Femur (tissue), 1 donor: Measurements from ENCODE around the gene MRGPRG.
"Not testable (repeated sequence)": the region's sequence is repeated elsewhere in the genome, so short reads cannot be mapped to it uniquely, and the experiment has no call there.

Source experiments
- DNase-seq: peaks from one replicate; pipeline ENCODE4 v3.0.0-alpha.2; 2017

MRGPRG gene

DNA sequence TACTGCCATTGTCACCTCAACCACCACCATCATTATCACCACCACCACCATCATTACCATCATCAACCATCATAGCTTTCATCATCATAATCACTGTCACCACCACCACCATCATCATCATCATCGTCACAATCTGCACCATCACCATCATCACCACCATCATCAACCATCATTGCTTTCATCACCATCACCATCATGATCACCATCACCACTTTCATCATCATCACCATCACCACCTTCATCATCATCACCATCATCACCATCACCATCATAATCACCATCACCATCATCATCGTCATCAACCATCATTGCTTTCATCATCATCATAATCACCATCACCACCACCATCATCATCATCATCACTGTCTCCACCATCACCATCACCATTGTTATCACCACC lies 44.8 kb downstream of the MRGPRG start:
- DNase-seq, result no peak

DNA sequence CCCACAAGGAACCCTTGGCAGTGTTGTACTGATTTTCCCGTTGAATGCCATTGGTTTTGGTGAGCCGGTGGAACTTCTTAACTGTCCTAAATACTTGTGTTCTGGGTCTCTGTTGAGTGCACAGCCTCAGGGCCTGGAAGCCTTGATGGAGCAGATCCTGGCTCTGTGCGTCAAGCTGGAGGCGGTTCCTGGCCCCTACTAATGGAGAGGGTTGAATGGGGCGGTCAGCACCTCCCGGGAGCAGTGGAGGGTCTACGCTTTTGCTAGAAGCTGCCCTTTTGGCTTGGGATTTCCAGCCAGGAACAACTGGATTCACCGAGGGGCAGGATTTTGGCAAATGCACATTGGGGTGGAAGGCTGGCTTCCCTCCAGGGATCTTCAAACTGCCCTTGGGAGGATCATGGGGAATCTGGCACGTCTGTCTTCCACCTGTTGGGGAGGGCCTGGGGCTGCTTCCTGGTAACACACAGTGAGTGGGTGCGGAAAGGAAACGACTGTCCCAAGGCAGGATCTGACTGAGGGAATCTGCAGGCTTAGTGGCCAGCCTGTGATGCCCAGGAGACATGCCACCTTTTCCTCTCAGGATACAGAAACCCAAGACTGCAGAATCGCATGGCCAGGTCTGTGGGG lies 46.6 kb downstream of the MRGPRG start:
- DNase-seq, result no peak

DNA sequence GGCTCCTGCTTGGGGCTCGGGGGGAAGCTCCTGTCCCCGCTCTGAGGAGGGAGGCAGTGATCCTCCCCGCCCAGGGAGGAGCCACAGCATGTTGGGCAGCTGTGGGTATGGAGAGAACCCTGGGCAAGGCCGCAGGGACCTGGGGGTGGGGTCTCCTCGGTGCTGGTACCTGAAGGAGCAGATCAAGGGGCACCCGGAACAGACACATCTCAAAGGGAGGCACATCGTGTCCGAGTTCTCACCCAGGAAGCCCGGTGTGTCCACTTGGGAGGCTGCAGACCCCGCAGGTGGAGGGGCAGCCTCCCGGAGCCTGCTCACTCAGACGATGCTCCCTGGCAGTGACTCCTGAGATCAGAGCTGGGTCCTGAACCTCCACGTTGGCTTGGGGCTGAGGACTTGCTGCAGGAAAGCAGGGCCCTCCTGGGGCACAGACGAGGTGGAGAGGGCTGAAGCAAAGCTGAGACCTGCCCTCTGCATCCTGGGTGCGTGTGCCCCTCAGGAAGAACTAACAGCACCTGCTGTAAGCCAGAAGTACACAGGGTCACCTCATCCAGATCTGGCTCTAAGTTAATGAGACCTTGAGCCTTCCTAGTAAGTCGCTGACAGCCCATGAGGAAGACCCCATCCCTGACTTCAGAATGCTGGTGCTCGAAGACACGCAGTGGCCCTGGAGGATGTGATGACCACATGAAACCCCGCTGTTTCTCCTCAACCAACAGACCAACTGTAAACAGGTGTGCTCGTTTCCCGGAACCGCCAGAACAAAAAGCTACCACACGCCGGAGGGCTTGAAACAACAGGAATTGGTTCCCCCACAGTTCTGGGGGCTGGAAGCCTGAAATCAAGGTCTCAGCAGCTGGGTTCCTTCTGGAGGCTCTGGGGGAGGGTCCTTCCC lies 47.6 kb downstream of the MRGPRG start:
- DNase-seq, result no peak

DNA sequence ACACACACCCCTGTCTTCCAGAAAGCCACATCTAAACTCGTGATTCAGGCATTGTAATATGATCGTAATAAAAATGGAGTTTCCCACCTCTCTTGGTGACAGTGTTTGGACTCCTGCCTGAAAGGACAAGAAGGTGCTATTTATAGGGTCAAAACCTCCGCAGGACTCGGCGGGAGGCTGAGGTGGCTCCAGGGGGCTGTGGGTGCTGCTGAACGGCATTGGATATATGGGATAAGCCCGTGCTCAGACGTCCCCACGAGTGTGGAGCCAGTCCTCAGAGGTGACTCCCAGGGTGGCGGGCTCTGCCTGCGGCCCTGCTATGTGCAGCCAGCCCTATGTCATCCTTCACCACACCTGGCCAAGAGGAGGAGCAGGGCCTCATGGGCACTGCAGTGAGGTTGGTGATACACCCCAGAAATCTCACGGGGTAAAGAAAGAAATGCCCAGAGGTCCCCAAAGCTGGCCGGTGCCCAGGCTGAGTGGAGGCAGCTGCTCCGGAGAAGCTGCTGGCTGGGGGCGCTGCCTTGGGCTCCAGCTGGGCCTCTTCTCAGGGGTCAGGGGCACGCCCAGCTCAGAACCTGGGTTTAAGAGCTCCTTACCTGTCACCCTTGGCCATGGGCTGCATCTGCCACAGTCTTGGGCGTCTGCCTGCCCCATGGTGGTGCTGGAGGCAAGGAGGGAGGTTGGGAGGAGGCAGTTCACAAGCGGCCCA lies 48.4 kb downstream of the MRGPRG start:
- no peak for DNase-seq

DNA sequence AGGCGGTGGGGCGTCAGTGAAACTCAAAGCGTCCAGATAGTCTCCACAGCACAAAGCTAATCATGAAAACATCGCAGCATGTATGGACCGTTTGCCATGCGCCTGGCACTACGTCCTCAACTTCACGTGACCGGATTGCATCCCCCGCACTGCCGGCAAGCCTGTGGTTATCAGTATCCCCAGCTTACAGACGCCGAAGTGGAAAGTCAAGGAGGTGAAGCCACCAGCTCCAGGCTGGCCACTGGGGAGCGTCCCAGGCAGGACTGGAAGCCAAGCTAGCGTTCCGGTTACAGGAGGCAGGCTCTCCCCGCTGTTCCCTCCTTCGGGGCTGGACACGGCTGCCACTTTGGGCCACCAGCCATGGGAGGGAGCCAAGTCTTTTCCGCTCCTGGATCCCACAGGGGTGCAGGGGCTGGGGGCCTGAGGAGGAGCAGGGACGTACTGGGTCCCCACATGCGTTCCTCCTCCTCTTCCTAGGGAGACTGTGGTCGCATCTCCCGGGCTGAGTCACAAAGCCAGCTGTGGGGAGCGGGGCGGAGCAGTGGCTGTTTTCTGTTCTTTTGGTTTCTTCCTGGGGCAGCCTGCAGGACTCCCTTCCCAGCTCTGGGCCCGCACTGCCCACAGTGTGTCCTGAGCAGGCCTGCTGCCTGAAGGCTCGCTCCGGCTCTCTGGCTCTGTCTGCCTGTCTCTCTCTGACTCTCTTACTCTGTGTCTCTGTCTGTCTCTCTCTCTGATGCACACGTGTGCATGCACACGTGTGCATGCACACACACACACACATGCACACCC lies 49.2 kb downstream of the MRGPRG start:
- peak; percentile 76 for DNase-seq

DNA sequence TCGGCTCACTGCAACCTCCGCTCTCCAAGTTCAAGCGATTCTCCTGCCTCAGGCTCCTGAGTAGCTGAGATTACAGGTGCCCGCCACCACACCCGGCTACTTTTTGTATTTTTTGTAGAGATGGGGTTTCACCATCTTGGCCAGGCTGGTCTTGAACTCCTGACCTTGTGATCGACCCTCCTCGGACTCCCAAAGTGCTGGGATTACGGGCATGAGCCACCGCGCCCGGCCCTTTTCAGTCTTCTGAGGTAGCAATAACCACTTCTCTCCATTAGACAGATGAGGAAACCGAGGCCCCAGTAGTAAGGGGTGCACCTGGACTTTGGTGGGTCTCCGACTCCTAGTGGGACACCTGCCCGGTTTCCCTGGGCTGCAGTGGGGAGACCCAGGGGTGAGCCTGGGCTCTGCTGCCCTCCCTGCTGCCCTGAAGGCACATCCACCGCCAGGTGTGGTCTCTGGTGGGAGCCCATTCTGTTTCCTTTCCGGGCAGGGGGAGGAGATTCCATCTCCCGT lies 49.8 kb downstream of the MRGPRG start:
- DNase-seq, result not testable (repeated sequence)
